Tibial artery (tissue), 4 donors: ENCODE results near the gene ACVRL1.

ENCODE experiments used
- DNase-seq, 2 donors: peaks; one replicate each; pipeline ENCODE4 v3.0.0-alpha.2; 2019
- H3K27ac ChIP-seq, 2 donors: fragments of 200-600 bp; sonication (generic) in 1 of 2; 1 replicate in 1 of 2; 2 replicates in 1 of 2; pipeline ENCODE4 v1.5.1; 2018 to 2019; ENCODE audit warnings: mild to moderate bottlenecking in 1 of 2
- H3K27me3 ChIP-seq, 2 donors: fragments of 200-600 bp; sonication (generic) in 1 of 2; one replicate each; pipeline versions ENCODE4 v1.5.1 to v1.6.0; 2016 to 2019
- H3K36me3 ChIP-seq, 3 donors: fragments of 200-600 bp; sonication (generic) in 2 of 3; one replicate each; pipeline ENCODE4 v1.5.1; 2016 to 2019; ENCODE audit warnings: mild to moderate bottlenecking in 2 of 3
- H3K4me1 ChIP-seq, 4 donors: fragments of 200-600 bp; sonication (generic) in 2 of 4; 1 replicate in 3 of 4; 2 replicates in 1 of 4; pipeline ENCODE4 v1.5.1; 2016 to 2019
- H3K4me3 ChIP-seq, 2 donors: fragments of 200-600 bp; sonication (generic) in 1 of 2; 1 replicate in 1 of 2; 2 replicates in 1 of 2; pipeline ENCODE4 v1.5.1; 2018 to 2019; ENCODE audit warnings: mild to moderate bottlenecking in 2 of 2
- H3K9me3 ChIP-seq, 3 donors: fragments of 200-600 bp; sonication (generic) in 1 of 3; one replicate each; pipeline ENCODE4 v1.5.1; 2016 to 2019
- CTCF ChIP-seq, 2 experiments: fragments of 200-600 bp in 1 of 2; fragments of 450-650 bp in 1 of 2; IDR thresholded peaks; one replicate each; pipeline ENCODE4 v1.5.1; 2017 to 2019; ENCODE audit warnings: antibody characterized with exemption in 2 of 2, mild to moderate bottlenecking in 1 of 2, moderate library complexity in 1 of 2
- intact Hi-C: fragments of 100-400 bp; cut with DNase I; formaldehyde crosslinking; loops from one replicate; pipeline ENCODE4 v1.15.0; 2023; ENCODE audit warnings: low total_unique reads

ACVRL1 gene

GRCh38 chr12:51890133-51890464 lies 17.2 kb upstream of the ACVRL1 start:
- no peaks in the 10 kb centered on the region for H3K9me3 ChIP-seq
- peaks cover 0 to 40% of the 10 kb centered on the region in 2 donors for H3K27me3 ChIP-seq
- TF ChIP-seq CTCF (IDR thresholded peaks at IDR 0.05) = no peak
- peak in 1 of 2 donors; percentile 51 for DNase-seq
- H3K36me3 ChIP-seq = no peaks in the 10 kb centered on the region
- no peak overlapping the region for H3K27ac ChIP-seq
- intact Hi-C loops = no loop called here
- peaks cover 0 to 12% (median 6%) of the 10 kb centered on the region in 4 donors for H3K4me1 ChIP-seq
- H3K4me3 ChIP-seq = no peak overlapping the region

GRCh38 chr12:51890511-51891171 lies 16.7 kb upstream of the ACVRL1 start:
- H3K27ac ChIP-seq = no peak overlapping the region
- no peak for TF ChIP-seq CTCF (IDR thresholded peaks at IDR 0.05)
- H3K9me3 ChIP-seq = no peaks in the 10 kb centered on the region
- H3K36me3 ChIP-seq = no peaks in the 10 kb centered on the region
- intact Hi-C loops = no loop called here
- H3K4me3 ChIP-seq = no peak overlapping the region
- H3K4me1 ChIP-seq = peaks cover 0 to 11% (median 6%) of the 10 kb centered on the region in 4 donors
- DNase-seq = peak in 1 of 2 donors; percentile 55
- peaks cover 0 to 45% of the 10 kb centered on the region in 2 donors for H3K27me3 ChIP-seq

GRCh38 chr12:51891843-51892242 lies 15.5 kb upstream of the ACVRL1 start:
- peak; percentile 19 to 31 for TF ChIP-seq CTCF (IDR thresholded peaks at IDR 0.05)
- Histone ChIP-seq H3K4me1 (no peaks in the 10 kb centered on the region), H3K4me3 (no peak overlapping the region), H3K27me3 (peaks cover 0 to 48% of the 10 kb centered on the region in 2 donors), H3K9me3 (no peaks in the 10 kb centered on the region), H3K36me3 (no peaks in the 10 kb centered on the region), H3K27ac (no peak overlapping the region)
- intact Hi-C loops = no loop called here
- no peak for DNase-seq

GRCh38 chr12:51893786-51894185 lies 13.5 kb upstream of the ACVRL1 start:
- TF ChIP-seq CTCF (IDR thresholded peaks at IDR 0.05) = no peak
- intact Hi-C loops = no loop called here
- Histone ChIP-seq H3K4me1 (no peaks in the 10 kb centered on the region), H3K27me3 (peaks cover 0 to 42% of the 10 kb centered on the region in 2 donors), H3K9me3 (no peaks in the 10 kb centered on the region), H3K36me3 (no peaks in the 10 kb centered on the region), H3K27ac (no peak overlapping the region), H3K4me3 (no peak overlapping the region)
- peak in 1 of 2 donors; percentile 15 for DNase-seq

GRCh38 chr12:51895378-51896135 lies 11.7 kb upstream of the ACVRL1 start:
- no peak for TF ChIP-seq CTCF (IDR thresholded peaks at IDR 0.05)
- no peaks in the 10 kb centered on the region for H3K9me3 ChIP-seq
- H3K27ac ChIP-seq = no peak overlapping the region
- intact Hi-C loops = no loop called here
- no peaks in the 10 kb centered on the region for H3K36me3 ChIP-seq
- no peaks in the 10 kb centered on the region for H3K4me1 ChIP-seq
- DNase-seq = peak; percentile 21 to 60
- no peak overlapping the region for H3K4me3 ChIP-seq
- peaks cover 0 to 31% of the 10 kb centered on the region in 2 donors for H3K27me3 ChIP-seq
